DMS53 treated with DMSO at 0.1 percent for 48 hours (cell line): ENCODE measurements around the gene MAML3.

Source experiments
- DNase-seq: peaks from one replicate; lab custom pipeline; 2025; ENCODE audit not compliant: unreplicated experiment; lab: John Stamatoyannopoulos, UW

The MAML3 gene

GRCh38 chr4:139798456-139798855 lies 355.5 kb downstream of the MAML3 start:
- no peak for DNase-seq

GRCh38 chr4:139797287-139797686 lies 356.7 kb downstream of the MAML3 start:
- no peak for DNase-seq

- DNase-seq: no peak
Measured at GRCh38 chr4:139795527-139796314, 358.3 kb downstream of the MAML3 start.

GRCh38 chr4:139794158-139794954 lies 359.6 kb downstream of the MAML3 start:
- no peak for DNase-seq

GRCh38 chr4:139791681-139792080 lies 362.3 kb downstream of the MAML3 start:
- DNase-seq: no peak

GRCh38 chr4:139790291-139790690 lies 363.7 kb downstream of the MAML3 start:
- no peak for DNase-seq

GRCh38 chr4:139789096-139789654 lies 364.8 kb downstream of the MAML3 start:
- no peak for DNase-seq

GRCh38 chr4:139786494-139787354 lies 367.3 kb downstream of the MAML3 start:
- DNase-seq: no peak

- no peak for DNase-seq
Measured at GRCh38 chr4:139785356-139785755, 368.6 kb downstream of the MAML3 start.

GRCh38 chr4:139783741-139784484 lies 370.1 kb downstream of the MAML3 start:
- no peak for DNase-seq

GRCh38 chr4:139782926-139783522 lies 371.0 kb downstream of the MAML3 start:
- no peak for DNase-seq

GRCh38 chr4:139781066-139781465 lies 372.9 kb downstream of the MAML3 start:
- no peak for DNase-seq

- DNase-seq: no peak
Measured at GRCh38 chr4:139779691-139780090, 374.3 kb downstream of the MAML3 start.

- no peak for DNase-seq
Measured at GRCh38 chr4:139777757-139778156, 376.2 kb downstream of the MAML3 start.

- no peak for DNase-seq
Measured at GRCh38 chr4:139776235-139776634, 377.7 kb downstream of the MAML3 start.

GRCh38 chr4:139774759-139775487 lies 379.1 kb downstream of the MAML3 start:
- no peak for DNase-seq

- no peak for DNase-seq
Measured at GRCh38 chr4:139773560-139774318, 380.2 kb downstream of the MAML3 start.

GRCh38 chr4:139770361-139770760 lies 383.6 kb downstream of the MAML3 start:
- no peak for DNase-seq

- no peak for DNase-seq
Measured at GRCh38 chr4:139769364-139769763, 384.6 kb downstream of the MAML3 start.
